ENCODE data around the gene C10orf71.

C10orf71 gene

DNA sequence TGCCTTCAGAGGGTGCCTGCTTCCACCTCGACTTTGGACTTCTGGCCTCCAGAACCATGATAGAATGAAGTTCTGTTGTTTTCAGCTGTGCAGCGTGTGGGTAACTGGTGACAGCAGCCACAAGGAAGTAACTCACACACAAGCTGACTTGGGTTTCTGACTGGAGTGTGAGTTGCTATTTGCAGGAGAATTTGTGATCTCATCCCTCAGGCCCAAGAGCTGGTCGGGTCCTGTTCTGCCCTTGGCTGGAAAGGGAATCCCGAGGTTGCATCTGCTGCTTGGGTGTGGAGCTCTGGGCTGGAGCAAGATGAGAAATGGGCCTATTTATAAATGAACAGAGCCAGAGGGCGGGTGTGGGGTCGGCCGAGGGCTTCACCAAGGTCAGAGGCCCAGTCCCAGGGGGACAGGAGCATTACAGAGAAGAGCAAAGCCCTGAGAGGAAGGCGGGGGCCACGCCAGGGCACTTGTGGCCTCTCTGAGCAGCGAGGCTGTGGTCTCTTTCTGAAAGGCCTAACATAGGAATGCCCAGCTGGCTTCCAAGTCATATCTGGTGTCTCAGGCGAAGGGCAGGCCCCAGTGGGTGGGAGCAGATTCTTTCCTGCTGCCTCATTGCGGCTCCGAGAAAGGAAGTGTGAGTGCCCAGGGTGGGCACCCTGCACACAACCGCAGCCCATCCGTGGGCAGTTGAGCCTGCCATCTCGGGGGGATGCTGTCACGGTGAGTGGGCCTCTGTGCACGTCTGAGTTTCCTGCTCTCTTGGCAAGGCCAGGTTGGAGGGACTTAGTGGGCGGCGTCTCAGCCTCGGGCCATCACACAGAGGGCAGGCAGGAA lies 26.5 kb upstream of the C10orf71 start:
- DNase-seq (ENCODE audit: low read depth, low spot score) = no peak

DNA sequence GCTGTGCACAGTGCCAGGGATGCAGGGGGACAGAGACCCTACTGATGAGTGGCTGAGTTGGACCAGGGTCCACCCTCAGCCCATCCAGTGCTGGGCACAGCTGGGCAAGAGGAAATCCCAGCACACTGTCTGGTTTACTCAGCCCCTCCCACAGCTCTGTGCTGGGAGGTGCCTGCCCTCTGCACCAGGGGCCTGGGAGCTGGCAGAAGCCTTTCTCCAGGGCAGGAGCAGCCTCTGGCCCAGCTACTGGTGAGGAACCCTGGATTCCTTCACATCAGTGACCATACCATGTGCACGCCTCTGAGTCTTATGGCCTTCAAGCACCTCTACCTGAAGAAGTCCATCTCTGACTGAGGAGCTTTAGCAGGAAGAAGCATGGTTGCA lies 25.9 kb upstream of the C10orf71 start:
- no peak for DNase-seq (ENCODE audit: low read depth, low spot score)

DNA sequence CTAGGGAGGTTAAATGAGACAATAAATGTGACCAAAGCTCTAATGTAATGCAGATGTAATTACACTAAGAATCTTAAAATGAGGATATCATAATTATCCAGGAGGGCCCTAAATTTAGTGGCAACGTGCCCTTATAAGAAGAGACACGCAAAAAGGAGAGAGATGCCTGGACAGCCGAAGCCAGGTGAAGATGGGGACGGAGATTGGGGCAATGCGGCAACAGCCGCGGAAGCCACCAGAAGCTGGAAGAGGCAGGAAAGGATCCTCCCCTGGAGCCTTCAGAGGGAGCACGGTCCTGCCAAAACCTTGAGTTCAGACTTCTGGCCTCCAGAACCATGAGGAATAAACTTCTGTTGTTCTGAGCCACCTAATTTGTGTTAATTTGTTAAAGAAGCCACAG lies 25.3 kb upstream of the C10orf71 start:
- no peak for DNase-seq (ENCODE audit: low read depth, low spot score)

DNA sequence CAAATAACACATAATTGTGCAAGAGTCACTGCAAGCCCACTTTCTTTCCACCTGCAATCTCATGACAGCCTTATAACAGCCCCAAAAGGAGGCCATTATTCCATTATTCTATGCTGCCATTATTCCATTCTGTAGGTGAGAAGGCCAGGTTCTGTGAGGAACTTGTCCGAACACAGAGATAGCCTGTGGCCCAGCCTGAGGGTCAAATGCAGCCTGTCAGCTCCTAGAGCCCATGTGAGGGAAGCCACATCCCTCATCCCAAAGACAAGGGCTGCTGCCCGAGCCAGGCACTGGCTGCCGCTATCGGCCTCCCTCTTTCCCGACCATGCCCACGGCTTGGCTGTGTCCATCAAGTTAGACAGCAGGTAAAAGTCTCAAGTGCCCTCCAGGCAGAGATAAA lies 24.1 kb upstream of the C10orf71 start:
- no peak for DNase-seq (ENCODE audit: low read depth, low spot score)

DNA sequence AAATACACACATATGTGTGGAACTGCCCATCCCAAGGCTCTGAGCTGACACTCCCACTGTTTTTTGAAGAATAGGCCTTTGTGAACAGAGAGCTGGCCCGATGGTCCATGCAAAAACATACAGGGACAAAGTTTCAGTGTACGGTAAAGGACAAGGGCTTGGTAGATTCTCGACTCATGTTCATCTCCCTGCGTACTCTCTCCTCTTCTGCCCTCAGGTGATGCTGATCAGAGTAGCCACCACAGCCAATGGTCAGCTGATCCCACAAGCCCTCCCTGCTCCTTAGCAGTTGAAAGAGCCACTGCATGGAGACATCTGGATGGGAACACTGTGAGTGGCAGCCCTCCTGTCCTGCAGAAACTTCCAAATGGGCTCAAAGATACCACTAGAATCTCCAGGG lies 23.1 kb upstream of the C10orf71 start:
- no peak for DNase-seq (ENCODE audit: low read depth, low spot score)

DNA sequence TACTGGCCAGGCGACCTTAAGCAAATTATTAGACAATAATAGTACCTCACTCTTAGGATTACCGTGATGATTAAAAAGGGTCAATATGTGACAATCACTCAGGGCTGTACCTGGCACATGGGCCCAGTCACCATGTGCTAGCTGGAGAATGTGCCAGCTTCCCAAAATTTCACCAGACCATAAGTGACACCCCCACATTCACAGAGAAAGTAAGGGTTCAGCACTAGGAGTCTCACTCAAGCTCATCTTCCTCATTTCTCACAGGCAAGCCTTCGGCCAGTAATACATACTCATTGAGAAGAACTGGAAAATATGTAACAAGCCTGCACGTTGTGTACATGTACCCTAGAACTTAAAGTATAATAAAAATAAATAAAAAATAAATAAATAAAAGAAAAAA lies 22.4 kb upstream of the C10orf71 start:
- DNase-seq (ENCODE audit: low read depth, low spot score) = no peak

DNA sequence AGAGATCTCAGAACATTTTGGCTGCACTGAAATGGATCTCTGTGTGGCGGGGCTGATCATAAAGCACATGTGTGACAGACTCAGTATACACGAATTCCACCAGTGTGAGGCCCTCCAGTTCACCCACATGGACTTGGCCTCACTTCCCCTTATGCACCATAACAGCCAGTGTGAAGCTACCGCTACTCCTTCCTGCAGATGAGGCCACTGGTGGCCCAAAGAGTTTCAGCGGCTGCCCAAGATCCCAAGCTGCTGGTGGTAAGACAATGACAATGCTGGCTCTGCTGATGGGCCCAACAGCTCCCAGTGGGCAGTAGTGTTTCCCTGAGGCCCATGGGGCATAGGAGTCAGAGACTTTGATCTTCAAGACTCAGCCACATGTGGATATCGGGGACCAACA lies 21.0 kb upstream of the C10orf71 start:
- DNase-seq (ENCODE audit: low read depth, low spot score) = no peak

DNA sequence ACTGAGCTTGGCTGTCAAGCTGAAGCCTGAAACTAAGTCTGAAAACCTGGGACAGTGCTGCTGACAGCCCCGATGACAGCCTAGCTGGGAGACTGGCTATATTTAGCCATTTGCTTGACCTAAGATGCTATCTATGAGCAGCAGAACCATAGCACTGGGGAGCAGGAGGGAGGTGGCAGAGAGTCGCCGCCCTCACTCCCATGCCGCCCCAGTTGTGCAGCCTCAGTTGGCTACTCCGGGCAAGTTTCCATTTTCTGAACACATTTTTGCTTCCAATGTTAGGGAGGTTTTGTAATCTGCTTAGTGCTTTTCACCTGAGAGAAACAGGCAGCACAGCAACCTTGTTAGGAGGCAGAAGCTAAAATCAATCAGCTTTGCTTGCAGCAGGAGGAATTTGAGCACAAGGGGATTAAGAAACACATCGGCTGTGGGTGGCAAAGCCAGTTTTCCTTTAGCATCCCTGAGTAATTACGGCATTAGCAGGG lies 20.4 kb upstream of the C10orf71 start:
- no peak for DNase-seq (ENCODE audit: low read depth, low spot score)

DNA sequence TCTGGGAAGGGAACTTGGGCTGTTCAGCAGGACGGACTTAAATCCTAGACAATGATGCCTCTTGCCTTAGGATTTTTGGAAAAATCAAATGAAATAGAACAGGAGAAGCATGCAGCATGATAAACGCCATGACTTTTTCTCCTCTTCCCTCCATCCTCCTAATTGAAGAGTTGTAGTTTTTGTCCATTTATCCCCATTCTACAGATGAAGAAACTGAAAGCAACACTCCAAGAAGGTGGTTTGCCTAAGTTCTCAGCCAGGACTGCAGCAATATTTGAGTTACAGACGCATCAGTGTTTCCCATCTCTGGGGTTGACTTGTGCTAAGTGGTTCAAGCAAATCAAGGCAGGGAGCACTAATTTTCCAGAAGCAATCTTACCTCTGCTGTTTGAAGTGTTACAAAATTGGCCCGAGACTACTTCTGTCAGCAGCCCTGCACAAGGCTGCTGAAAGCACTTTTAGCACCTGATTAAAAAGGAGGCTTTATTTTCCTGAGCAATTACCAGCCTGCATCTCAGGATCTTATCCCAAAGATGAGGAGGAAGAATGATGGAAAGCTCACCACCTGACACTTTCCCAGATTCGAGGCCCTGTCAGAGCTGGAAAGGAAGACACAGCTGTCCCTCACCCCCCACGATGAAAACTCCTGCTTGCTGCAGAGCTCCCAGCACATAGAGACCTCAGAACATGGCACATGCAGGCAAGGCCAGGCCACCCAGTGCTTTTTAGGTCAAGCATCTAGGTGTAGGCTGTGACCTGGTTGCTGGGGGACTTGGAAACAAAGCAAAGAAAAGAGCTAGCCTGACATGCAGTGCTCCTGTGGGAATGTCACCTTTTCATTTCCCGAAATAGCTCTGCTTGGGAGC lies 19.7 kb upstream of the C10orf71 start:
- DNase-seq (ENCODE audit: low read depth, low spot score) = no peak

DNA sequence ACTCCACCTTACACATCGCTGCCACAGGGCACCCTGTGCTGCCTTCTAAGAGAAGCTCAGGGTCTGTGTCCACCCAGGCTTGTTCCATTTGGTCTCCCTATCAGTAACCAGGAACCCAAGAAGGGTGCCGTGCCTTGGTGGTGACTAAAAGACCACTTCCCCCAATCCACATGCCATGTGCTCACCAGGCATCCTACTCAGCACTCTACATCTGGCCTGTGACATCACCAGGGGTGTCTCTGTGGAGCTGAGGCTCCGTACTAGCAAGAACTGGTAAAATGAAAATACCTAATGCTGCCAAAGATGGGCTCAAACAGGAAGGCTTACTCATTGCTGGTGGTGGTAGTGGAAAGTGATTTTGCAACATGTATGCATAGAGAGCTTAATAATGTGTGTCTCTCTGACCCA lies 19.0 kb upstream of the C10orf71 start:
- no peak for DNase-seq (ENCODE audit: low read depth, low spot score)

DNA sequence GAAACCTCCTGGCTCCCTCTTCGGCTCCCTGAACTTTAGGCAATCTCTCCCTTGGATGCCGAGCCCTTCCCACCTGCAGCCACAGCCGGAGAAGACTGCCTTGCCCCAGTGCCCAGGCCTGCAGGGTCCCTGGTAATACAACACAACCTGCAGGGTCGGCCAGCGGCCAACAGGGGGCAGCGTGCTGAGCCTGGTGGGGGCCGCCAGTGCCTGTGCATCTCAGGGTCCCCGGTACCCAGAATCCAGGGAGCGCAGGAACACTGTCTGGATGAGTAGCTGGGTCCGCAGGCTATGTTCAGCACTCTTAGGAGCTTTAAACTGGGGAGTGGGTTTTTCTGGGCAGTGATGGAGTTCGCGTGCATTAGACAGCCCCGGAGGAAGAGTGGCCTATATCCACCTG lies 17.5 kb upstream of the C10orf71 start:
- no peak for DNase-seq (ENCODE audit: low read depth, low spot score)

DNA sequence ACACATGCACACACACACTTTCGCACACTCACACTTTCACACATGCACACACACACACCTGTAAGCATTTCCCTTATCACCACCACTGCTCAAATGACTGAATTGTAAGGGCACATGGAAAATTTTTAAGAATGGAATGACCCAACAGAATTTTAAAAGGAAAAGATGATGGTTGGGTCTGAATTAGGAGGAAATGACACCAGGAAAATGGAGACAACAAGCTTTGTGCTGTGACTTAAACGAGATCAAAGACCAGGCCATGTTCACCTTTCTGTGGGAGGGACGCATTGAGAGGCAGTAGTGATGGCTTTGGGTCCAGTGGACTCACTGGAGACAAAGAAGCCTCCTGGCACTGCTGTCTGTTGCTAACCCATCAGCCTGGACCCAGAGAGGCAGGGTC lies 16.7 kb upstream of the C10orf71 start:
- no peak for DNase-seq (ENCODE audit: low read depth, low spot score)

DNA sequence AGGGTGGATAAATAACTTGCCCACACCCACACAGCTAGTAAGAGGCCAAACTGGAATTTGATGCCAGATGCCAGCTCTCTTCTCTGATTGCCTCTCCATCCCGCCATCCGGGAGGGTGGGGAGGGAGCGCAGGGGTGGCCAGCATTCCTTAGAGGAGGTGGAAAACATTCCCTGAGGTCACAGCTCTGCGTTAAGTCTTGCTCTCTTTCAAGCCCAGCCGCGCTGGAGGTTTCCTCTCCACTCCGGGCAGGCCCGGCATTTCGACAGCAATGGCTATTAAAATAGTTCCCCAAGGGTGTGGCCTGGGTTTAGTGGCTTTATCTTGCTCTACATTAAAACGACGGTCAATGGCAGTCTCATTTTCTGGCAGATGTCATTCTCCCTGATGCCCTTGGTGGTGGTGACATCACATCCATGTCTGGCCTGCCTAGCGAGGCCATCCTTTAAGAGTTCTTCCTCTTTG lies 16.1 kb upstream of the C10orf71 start:
- DNase-seq (ENCODE audit: low read depth, low spot score) = peak; percentile 89

DNA sequence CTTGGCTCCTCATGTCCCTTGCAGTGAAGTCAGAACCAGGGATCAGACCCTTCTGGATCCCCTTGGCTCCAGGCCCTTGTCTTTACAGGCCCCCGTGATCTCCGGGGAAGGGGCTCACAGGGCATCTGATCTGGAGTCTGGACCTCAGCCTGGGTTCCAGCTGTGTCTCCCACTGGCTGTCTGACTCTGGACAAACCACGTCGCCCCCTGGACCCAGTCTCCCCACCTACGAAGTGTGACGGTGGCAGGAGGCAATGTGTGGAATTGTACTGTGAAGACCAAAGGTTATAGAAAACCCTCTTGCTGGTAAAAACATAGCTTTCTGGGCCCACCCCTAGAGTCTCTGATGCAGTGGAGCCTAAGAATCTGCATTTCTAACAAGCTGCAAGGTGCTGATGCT lies 15.5 kb upstream of the C10orf71 start:
- DNase-seq (ENCODE audit: low read depth, low spot score) = no peak

DNA sequence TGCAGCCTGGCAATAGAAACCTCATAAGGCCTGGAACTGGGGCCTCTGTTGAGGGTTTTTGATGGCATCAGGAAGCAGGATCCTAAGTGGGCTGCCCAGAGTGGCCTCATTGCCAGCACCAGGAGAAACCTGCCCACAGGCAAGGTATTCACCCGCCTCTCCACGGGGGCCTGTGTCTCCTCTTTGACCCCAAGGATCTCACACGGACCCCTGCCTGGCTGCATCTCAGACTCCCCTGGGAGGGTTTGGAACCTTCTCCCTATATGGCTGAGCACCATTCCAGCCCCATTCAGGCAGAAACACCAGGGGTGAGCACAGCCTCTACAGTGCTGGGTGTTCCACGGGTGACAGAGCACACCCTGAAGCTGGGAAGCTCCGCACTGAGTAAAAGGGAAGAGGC lies 14.6 kb upstream of the C10orf71 start:
- no peak for DNase-seq (ENCODE audit: low read depth, low spot score)

DNA sequence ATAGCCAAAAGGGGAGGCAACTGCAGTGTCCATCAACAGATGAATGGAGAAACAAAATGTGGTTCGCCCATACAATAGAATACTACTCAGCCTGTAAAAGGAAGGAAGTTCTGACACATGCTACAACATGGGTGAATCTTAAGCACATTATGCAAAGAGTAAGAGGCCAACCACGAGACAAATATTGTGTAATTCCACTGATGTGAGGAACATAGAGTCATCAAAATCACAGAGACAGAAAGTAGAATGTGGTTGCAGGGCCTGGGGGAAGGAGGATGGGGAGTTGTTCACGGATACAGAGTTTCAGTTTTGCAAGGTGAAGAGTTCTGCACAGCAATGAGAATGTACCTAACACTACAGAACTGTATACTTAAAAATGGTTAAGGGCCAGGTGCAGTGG lies 13.7 kb upstream of the C10orf71 start:
- no peak for DNase-seq (ENCODE audit: low read depth, low spot score)

DNA sequence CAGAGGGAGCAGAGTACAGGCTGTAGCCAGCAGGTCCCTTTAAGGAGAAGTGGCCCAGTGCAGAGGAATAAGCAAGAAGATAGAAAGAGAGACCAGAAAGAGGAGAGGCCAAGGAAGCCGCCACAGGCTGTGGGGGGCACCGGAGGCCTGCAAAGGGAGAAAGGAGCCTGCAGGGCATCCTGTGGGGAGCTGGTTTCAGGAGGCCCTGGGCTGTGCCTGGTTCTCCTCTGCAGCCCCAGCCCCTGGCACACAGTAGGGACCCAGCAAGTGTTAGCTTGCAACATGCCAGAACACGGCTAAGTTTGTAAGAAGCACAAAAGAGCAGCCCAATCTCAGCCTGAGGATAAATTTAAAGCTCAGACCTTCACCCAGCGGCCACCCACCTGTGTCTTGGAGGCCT lies 12.3 kb upstream of the C10orf71 start:
- no peak for DNase-seq (ENCODE audit: low read depth, low spot score)

DNA sequence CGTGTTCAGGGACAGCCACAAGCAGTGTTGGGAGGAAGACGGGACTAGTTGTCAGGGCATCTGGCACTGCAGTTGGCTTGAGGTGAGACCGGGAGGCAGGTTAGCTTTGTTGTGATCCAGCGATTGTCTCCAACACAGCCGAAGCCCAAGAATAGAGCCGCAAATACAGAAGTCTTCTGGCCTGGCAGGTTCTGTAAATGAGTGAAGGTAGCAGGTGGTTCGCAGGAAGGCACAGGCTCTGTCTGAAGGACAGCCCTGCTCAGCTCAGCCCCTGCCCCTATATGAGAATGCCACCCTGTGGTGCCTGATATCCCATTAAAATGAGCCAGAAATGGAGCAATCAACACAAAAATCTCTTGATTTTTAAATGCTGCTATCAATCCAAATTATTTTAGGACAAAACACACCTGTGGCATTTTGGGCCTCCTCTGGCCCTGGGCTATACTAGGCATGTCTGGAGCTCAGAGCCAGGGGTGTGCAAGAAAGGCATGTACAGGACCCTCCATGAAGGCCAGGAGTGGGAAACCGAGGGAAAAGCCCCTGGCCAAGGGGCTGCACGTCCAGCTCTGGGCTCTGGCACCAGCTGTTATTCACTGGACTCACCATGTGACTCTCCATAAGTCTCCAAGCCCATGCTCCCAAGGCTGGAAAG lies 11.2 kb upstream of the C10orf71 start:
- no peak for DNase-seq (ENCODE audit: low read depth, low spot score)

DNA sequence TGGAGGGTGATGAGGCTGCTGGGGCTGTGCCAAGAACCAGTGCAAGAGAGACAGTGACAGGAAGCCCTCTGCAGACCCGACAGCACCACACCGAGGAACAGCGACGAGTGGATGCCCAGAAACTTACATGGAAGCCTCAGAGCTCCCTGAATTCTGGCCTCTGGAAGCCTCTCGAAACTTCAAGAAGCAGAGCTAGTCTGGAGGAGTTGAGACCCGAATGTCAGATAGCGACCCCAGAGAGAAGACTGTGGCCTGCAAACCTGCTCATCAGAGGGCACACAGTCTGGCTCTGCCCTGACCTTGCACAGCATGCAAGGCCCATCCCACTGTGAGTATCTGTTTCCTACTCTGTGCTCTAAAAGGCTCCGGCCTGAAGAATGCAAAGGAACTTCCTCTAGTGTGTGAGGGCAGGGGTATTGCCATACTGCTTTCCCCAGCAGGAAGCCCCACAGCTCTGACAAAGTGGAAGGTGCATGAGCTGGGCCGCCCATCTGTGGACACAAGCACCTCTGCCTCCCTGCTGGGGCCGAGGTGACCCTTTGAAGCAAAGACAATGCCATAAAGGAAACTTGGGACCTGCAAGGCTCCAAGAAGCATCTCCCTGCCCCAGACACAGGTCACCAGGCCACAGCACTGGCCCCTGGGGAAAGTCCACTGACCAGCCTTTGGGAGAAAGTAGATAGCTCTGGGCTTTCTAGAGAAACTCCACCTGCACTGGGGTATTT lies 10.5 kb upstream of the C10orf71 start:
- no peak for DNase-seq (ENCODE audit: low read depth, low spot score)

DNA sequence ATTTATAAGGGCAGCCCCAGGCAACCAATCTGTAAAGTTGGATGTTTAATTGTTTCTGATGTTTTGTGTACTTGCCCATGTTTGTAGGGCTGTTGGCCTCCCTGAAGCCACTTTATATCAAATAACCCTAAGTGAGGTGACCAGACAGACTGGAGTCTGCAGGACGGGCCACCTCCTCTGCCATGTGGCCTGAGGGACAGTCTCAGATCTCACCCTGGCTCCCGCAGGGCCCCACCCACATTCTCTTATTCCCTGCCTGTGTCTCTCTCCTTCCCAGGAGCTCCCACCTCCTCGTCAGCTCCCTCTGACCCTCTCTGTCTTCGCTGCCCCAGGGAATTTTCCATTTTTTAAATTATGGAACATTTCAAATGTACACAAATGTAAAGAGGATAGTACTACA lies 9.5 kb upstream of the C10orf71 start:
- DNase-seq (ENCODE audit: low read depth, low spot score) = no peak

DNA sequence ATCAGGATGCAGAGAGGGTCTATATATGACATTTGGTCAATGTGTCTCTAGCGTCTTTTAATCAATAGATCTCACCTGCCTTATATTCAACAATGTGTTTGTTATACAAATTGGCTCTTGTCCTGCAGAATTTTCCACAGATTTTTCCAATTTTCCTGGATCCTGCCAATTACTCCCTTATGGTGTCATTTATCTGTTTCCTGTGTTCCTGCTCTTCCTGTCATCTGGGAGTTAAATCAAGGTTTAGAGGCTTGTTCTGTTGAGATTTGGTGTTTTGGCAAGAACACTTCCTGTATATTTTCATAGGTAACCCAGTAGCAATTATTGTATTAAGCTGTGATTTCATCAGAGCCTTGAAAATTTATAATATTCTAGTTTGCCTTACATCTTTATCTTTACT lies 8.8 kb upstream of the C10orf71 start:
- DNase-seq (ENCODE audit: low read depth, low spot score) = no peak

DNA sequence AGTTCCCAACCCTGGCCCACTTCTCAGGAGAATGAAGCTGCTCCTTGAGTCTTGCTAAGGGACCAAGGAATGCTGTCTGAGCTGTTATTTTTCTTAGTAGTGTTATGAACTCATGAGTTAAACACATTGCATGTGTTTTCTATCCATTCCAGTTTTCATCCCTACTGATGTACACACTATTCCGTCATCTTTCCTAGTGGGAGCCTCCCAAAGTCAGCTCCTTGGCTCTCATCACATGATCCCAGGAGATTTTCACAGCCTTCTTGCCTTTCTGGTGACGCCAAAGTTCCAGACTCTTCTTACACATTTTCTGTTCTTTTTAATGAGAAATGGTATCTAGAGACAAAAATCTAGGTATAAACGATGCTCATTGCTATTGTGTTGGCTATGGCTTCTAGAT lies 8.4 kb upstream of the C10orf71 start:
- no peak for DNase-seq (ENCODE audit: low read depth, low spot score)
